ENCODE results near the gene MSRB3. TPM values are rescaled to one million over a fixed set of nuclear protein-coding genes. Genes with fewer than 3 reads are reported as not detected.

MSRB3 gene
- total and polyA plus RNA-seq, 2 of the 4 experiments (the other 2 are of a cell fraction), result 31.7 to 35.7 TPM

DNA sequence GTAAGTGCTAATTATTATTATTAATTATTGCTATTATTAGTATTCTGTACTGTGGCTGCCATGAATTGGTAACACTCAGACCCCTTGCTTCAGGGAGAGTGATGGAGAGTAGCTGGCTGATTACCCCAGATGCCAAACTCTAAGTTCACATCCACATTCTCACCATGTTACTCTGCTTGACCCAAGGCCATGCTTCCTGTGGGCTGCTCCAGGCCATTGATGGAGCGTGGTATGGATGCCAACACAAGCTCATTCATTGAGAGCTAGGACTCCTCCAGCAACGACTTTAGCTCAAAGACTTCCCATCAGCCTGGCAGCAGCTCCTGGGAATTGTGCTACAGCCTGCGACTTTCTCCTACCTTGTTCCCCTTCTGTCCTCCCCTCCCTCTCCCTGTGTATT lies 233.4 kb downstream of the MSRB3 start:
- TF ChIP-seq MAZ (IDR thresholded peaks at IDR 0.05; ENCODE audit: borderline replicate concordance, low read depth, low read length) (no peak), CHD1 (IDR thresholded peaks at IDR 0.05; ENCODE audit: low read depth, low read length) (no peak), BHLHE40 (IDR thresholded peaks at IDR 0.05; ENCODE audit: low read depth, low read length) (no peak)
- no peak for DNase-seq
- ChIA-PET POLR2A (ENCODE audit: unreplicated experiment) (interaction anchor here (0.7 kb wide), 1 partner anchor 107 kb away, joined by 3 read pairs; no protein-coding TSS in a partner anchor), CTCF (no interaction called here)
- Histone ChIP-seq H3K9me3 (ENCODE audit: control insufficient read depth, insufficient read depth, low read length) (0 out of 2 replicates have a peak, but pooled peaks cover 2% of the 10 kb centered on the region), H2BK15ac (ENCODE audit: low read depth, low read length) (no peak overlapping the region), H3K27ac (ENCODE audit: insufficient read depth, low read length) (no peak overlapping the region), H3K36me3 (ENCODE audit: control insufficient read depth, insufficient read depth, low read length) (no peaks in the 10 kb centered on the region), H3K9me1 (ENCODE audit: insufficient read depth, low read length) (no peaks in the 10 kb centered on the region), H2BK120ac (ENCODE audit: low read depth, low read length) (no peak overlapping the region), H4K20me1 (ENCODE audit: insufficient read depth, low read length) (no peaks in the 10 kb centered on the region), H3K4me3 (ENCODE audit: insufficient read depth, low read depth, low read length) (no peak overlapping the region), H2AK9ac (replicated peaks; ENCODE audit: low read depth, low read length, poor library complexity) (no peak overlapping the region), H3K4me1 (ENCODE audit: control insufficient read depth, insufficient read depth, low read length) (no peaks in the 10 kb centered on the region), H2BK5ac (ENCODE audit: low read depth, low read length, poor library complexity, severe bottlenecking) (no peak overlapping the region), H3K79me1 (ENCODE audit: low read depth in 1 of 2, low read length in 2 of 2) (no peaks in the 10 kb centered on the region), H3K4ac (ENCODE audit: low read depth, low read length) (no peak overlapping the region), H3K56ac (ENCODE audit: extremely low read depth, insufficient read depth, low read length) (no peak overlapping the region), H3K14ac (replicated peaks; ENCODE audit: low read depth, low read length) (no peak overlapping the region), H3K23ac (ENCODE audit: low read depth, low read length) (no peak overlapping the region), H2AFZ (replicated peaks; ENCODE audit: low read length, poor library complexity) (no peak overlapping the region), H3K4me2 (ENCODE audit: low read depth, low read length) (no peak overlapping the region), H3K18ac (ENCODE audit: low read depth, low read length) (no peak overlapping the region), H4K5ac (ENCODE audit: low read depth, low read length) (no peak overlapping the region), H3K27me3 (ENCODE audit: control insufficient read depth, insufficient read depth, low read length) (no peaks in the 10 kb centered on the region), H2BK20ac (ENCODE audit: low read depth, low read length) (no peak overlapping the region), H3K9ac (ENCODE audit: low read depth, low read length) (no peak overlapping the region), H2AK5ac (ENCODE audit: low read depth, low read length) (no peak overlapping the region), H4K91ac (ENCODE audit: insufficient read depth, low read depth, low read length) (no peak overlapping the region), H4K8ac (ENCODE audit: low read depth in 2 of 2, low read length in 2 of 2) (no peak overlapping the region)
- intact Hi-C loops (cut with micrococcal nuclease), result no loop called here
- in situ Hi-C loops (cut with MboI; ENCODE audit: low sequenced_read_pairs), result no loop called here
- no TSS peak for BruUV-seq (replicated peaks)
- WGBS, 2 experiments (ENCODE audit: extremely low coverage in 2 of 2, insufficient read length in 1 of 2), result 83% methylated on average over 1 of the region's 3 CpGs; no CpG with 5 or more reads in 1 of the 2 experiments
- dilution Hi-C loops (cut with HindIII; ENCODE audit: low sequenced_read_pairs, unreplicated experiment), result no loop called here
- ATAC-seq (ENCODE audit: low read depth), result no peak

Other genes with a start within 250 kb of the MSRB3 start
- not detected in 2 replicates for gene WIF1, start 157.4 kb upstream of the MSRB3 start, total RNA-seq (2012; rRNA removed)
- not detected in 2 replicates for gene WIF1, start 157.4 kb upstream of the MSRB3 start, polyA plus RNA-seq (2012; rRNA removed)
- gene LEMD3, start 109.1 kb upstream of the MSRB3 start, total RNA-seq (2012; rRNA removed), result 9.9 and 20.3 TPM in 2 replicates
- 5.2 and 5.5 TPM in 2 replicates for gene LEMD3, start 109.1 kb upstream of the MSRB3 start, polyA plus RNA-seq (2012; rRNA removed)

Data from IMR-90 (cell line).